ENCODE measurements around the gene NOTCH2. TPM values are rescaled to one million over a fixed set of nuclear protein-coding genes. Genes with fewer than 3 reads are reported as not detected.

Gene NOTCH2
- total RNA-seq, 5 donors from 2014 or later (not counting 1 experiment from before 2014, with no cell fraction given): 66.4 to 88.5 (median 77.8) TPM

- CTCF ChIA-PET: no interaction called here
- no peak overlapping the region for H3K27ac Mint-ChIP-seq
Measured at GRCh38 chr1:119909890-119910596, 159.4 kb downstream of the NOTCH2 start.

GRCh38 chr1:119908661-119909060 is 160.8 kb downstream of the NOTCH2 start:
- WGBS (ENCODE audit: insufficient coverage): 100% methylated on average over 1 of the region's 3 CpGs
- Histone ChIP-seq H3K36me3 (ENCODE audit: control insufficient read depth in 2 of 2, extremely low read depth in 1 of 2, insufficient read depth in 1 of 2, low read length in 1 of 2) (peaks cover 0 to 3% of the 10 kb centered on the region in 2 donors), H3K9me3 (no peaks in the 10 kb centered on the region), H3K4me3 (ENCODE audit: control insufficient read depth in 1 of 2, extremely low read depth in 1 of 2, low read length in 1 of 2) (no peak overlapping the region), H3K4me1 (ENCODE audit: control insufficient read depth in 1 of 2, extremely low read depth in 1 of 2, insufficient read depth in 2 of 2, low read length in 2 of 2) (no peaks in the 10 kb centered on the region), H3K27me3 (replicated peaks in 1 of 2; ENCODE audit: control insufficient read depth in 2 of 2, extremely low read depth in 1 of 2, insufficient read depth in 2 of 2, low read length in 1 of 2) (peaks cover 0 to 7% of the 10 kb centered on the region in 2 experiments), H3K27ac (ENCODE audit: low read length) (no peak overlapping the region)
- DNase-seq (no peak), ATAC-seq (replicated peaks in 1 of 4) (no peak)
- Mint-ChIP-seq H3K9me3 (peaks cover 12 to 16% (median 14%) of the 10 kb centered on the region in 3 donors), H3K4me3 (no peak overlapping the region), H3K27ac (no peak overlapping the region), H3K4me1 (no peaks in the 10 kb centered on the region), H3K36me3 (peaks cover 19% of the 10 kb centered on the region), H3K27me3 (peaks cover 0 to 1% of the 10 kb centered on the region in 2 donors)
- CTCF ChIA-PET: no interaction called here
- POLR2A ChIA-PET: no interaction called here

More at GRCh38 chr1:119909890-119910596, 159.4 kb downstream of the NOTCH2 start:
- no peaks in the 10 kb centered on the region for H3K27me3 Mint-ChIP-seq
- Histone ChIP-seq H3K4me3 (ENCODE audit: control insufficient read depth in 1 of 2, extremely low read depth in 1 of 2, low read length in 1 of 2) (no peak overlapping the region), H3K27ac (ENCODE audit: low read length) (no peak overlapping the region), H3K27me3 (replicated peaks in 1 of 2; ENCODE audit: control insufficient read depth in 2 of 2, extremely low read depth in 1 of 2, insufficient read depth in 2 of 2, low read length in 1 of 2) (peaks cover 0 to 7% of the 10 kb centered on the region in 2 experiments), H3K36me3 (ENCODE audit: control insufficient read depth in 2 of 2, extremely low read depth in 1 of 2, insufficient read depth in 1 of 2, low read length in 1 of 2) (peaks cover 0 to 14% of the 10 kb centered on the region in 2 donors), H3K9me3 (no peaks in the 10 kb centered on the region), H3K4me1 (ENCODE audit: control insufficient read depth in 1 of 2, extremely low read depth in 1 of 2, insufficient read depth in 2 of 2, low read length in 2 of 2) (no peaks in the 10 kb centered on the region)
- H3K9me3 Mint-ChIP-seq: peaks cover 10 to 11% (median 10%) of the 10 kb centered on the region in 3 donors
- POLR2A ChIA-PET: no interaction called here
- H3K4me1 Mint-ChIP-seq: no peaks in the 10 kb centered on the region
- peaks cover 30% of the 10 kb centered on the region for H3K36me3 Mint-ChIP-seq
- WGBS (ENCODE audit: insufficient coverage): 94% methylated on average over 4 of the region's 9 CpGs
- no peak overlapping the region for H3K4me3 Mint-ChIP-seq
- DNase-seq: no peak
- no peak for ATAC-seq (replicated peaks in 1 of 4)

- 100% methylated on average over 3 of the region's 4 CpGs for WGBS (ENCODE audit: insufficient coverage)
- ATAC-seq (replicated peaks in 1 of 4): no peak
- DNase-seq: no peak
Measured at GRCh38 chr1:119906927-119907652, 162.4 kb downstream of the NOTCH2 start.

GRCh38 chr1:119903443-119903835 is 166.0 kb downstream of the NOTCH2 start:
- no peak overlapping the region for H3K4me3 ChIP-seq (ENCODE audit: control insufficient read depth in 1 of 2, extremely low read depth in 1 of 2, low read length in 1 of 2)
- H3K27ac ChIP-seq (ENCODE audit: low read length): no peak overlapping the region
- Mint-ChIP-seq H3K4me3 (no peak overlapping the region), H3K36me3 (peaks cover 3% of the 10 kb centered on the region), H3K27ac (no peak overlapping the region), H3K9me3 (peaks cover 12 to 16% (median 14%) of the 10 kb centered on the region in 3 donors), H3K27me3 (peaks cover 5 to 7% of the 10 kb centered on the region in 2 donors), H3K4me1 (no peaks in the 10 kb centered on the region)
- H3K36me3 ChIP-seq (ENCODE audit: control insufficient read depth in 2 of 2, extremely low read depth in 1 of 2, insufficient read depth in 1 of 2, low read length in 1 of 2): no peaks in the 10 kb centered on the region
- H3K27me3 ChIP-seq (replicated peaks in 1 of 2; ENCODE audit: control insufficient read depth in 2 of 2, extremely low read depth in 1 of 2, insufficient read depth in 2 of 2, low read length in 1 of 2): peaks cover 0 to 7% of the 10 kb centered on the region in 2 experiments
- CTCF ChIA-PET: no interaction called here
- POLR2A ChIA-PET: no interaction called here
- H3K9me3 ChIP-seq: no peaks in the 10 kb centered on the region
- DNase-seq: no peak
- no peak for ATAC-seq (replicated peaks in 1 of 4)
- no peaks in the 10 kb centered on the region for H3K4me1 ChIP-seq (ENCODE audit: control insufficient read depth in 1 of 2, extremely low read depth in 1 of 2, insufficient read depth in 2 of 2, low read length in 2 of 2)

More at GRCh38 chr1:119906927-119907652, 162.4 kb downstream of the NOTCH2 start:
- Mint-ChIP-seq H3K4me1 (no peaks in the 10 kb centered on the region), H3K27ac (no peak overlapping the region), H3K9me3 (peaks cover 12 to 16% (median 14%) of the 10 kb centered on the region in 3 donors), H3K27me3 (peaks cover 3 to 5% of the 10 kb centered on the region in 2 donors), H3K36me3 (peaks cover 6% of the 10 kb centered on the region), H3K4me3 (no peak overlapping the region)
- no peak overlapping the region for H3K4me3 ChIP-seq (ENCODE audit: control insufficient read depth in 1 of 2, extremely low read depth in 1 of 2, low read length in 1 of 2)
- H3K9me3 ChIP-seq: no peaks in the 10 kb centered on the region
- ChIA-PET POLR2A (no interaction called here), CTCF (no interaction called here)
- H3K27ac ChIP-seq (ENCODE audit: low read length): no peak overlapping the region
- H3K27me3 ChIP-seq (replicated peaks in 1 of 2; ENCODE audit: control insufficient read depth in 2 of 2, extremely low read depth in 1 of 2, insufficient read depth in 2 of 2, low read length in 1 of 2): peaks cover 0 to 7% of the 10 kb centered on the region in 2 experiments
- no peaks in the 10 kb centered on the region for H3K4me1 ChIP-seq (ENCODE audit: control insufficient read depth in 1 of 2, extremely low read depth in 1 of 2, insufficient read depth in 2 of 2, low read length in 2 of 2)
- H3K36me3 ChIP-seq (ENCODE audit: control insufficient read depth in 2 of 2, extremely low read depth in 1 of 2, insufficient read depth in 1 of 2, low read length in 1 of 2): no peaks in the 10 kb centered on the region

GRCh38 chr1:119902775-119903442 is 166.6 kb downstream of the NOTCH2 start:
- Mint-ChIP-seq H3K4me1 (no peaks in the 10 kb centered on the region), H3K4me3 (no peak overlapping the region), H3K9me3 (peaks cover 12 to 16% (median 14%) of the 10 kb centered on the region in 3 donors), H3K27me3 (peaks cover 5 to 7% of the 10 kb centered on the region in 2 donors), H3K36me3 (peaks cover 3% of the 10 kb centered on the region), H3K27ac (no peak overlapping the region)
- Histone ChIP-seq H3K4me1 (ENCODE audit: control insufficient read depth in 1 of 2, extremely low read depth in 1 of 2, insufficient read depth in 2 of 2, low read length in 2 of 2) (no peaks in the 10 kb centered on the region), H3K27ac (ENCODE audit: low read length) (no peak overlapping the region), H3K27me3 (replicated peaks in 1 of 2; ENCODE audit: control insufficient read depth in 2 of 2, extremely low read depth in 1 of 2, insufficient read depth in 2 of 2, low read length in 1 of 2) (peaks cover 0 to 7% of the 10 kb centered on the region in 2 experiments), H3K4me3 (ENCODE audit: control insufficient read depth in 1 of 2, extremely low read depth in 1 of 2, low read length in 1 of 2) (no peak overlapping the region), H3K36me3 (ENCODE audit: control insufficient read depth in 2 of 2, extremely low read depth in 1 of 2, insufficient read depth in 1 of 2, low read length in 1 of 2) (no peaks in the 10 kb centered on the region), H3K9me3 (no peaks in the 10 kb centered on the region)
- 93% methylated on average over 3 of the region's 4 CpGs for WGBS (ENCODE audit: insufficient coverage)
- ChIA-PET CTCF (no interaction called here), POLR2A (no interaction called here)
- ATAC-seq (replicated peaks in 1 of 4): no peak
- DNase-seq: no peak

GRCh38 chr1:119898981-119899720 is 170.3 kb downstream of the NOTCH2 start:
- ATAC-seq (replicated peaks in 1 of 4) (no peak), DNase-seq (no peak)
- POLR2A ChIA-PET: no interaction called here
- Histone ChIP-seq H3K27ac (ENCODE audit: low read length) (no peak overlapping the region), H3K27me3 (replicated peaks in 1 of 2; ENCODE audit: control insufficient read depth in 2 of 2, extremely low read depth in 1 of 2, insufficient read depth in 2 of 2, low read length in 1 of 2) (peaks cover 0 to 5% of the 10 kb centered on the region in 2 experiments), H3K4me3 (ENCODE audit: control insufficient read depth in 1 of 2, extremely low read depth in 1 of 2, low read length in 1 of 2) (no peak overlapping the region), H3K9me3 (no peaks in the 10 kb centered on the region), H3K36me3 (ENCODE audit: control insufficient read depth in 2 of 2, extremely low read depth in 1 of 2, insufficient read depth in 1 of 2, low read length in 1 of 2) (no peaks in the 10 kb centered on the region), H3K4me1 (ENCODE audit: control insufficient read depth in 1 of 2, extremely low read depth in 1 of 2, insufficient read depth in 2 of 2, low read length in 2 of 2) (no peaks in the 10 kb centered on the region)
- peaks cover 0 to under 1% (median 0%) of the 10 kb centered on the region in 3 donors for H3K4me1 Mint-ChIP-seq
- H3K4me3 Mint-ChIP-seq: no peak overlapping the region
- WGBS (ENCODE audit: insufficient coverage): no CpG with 5 or more reads among the region's 3 CpGs
- no peak overlapping the region for H3K27ac Mint-ChIP-seq
- no peaks in the 10 kb centered on the region for H3K9me3 Mint-ChIP-seq
- peaks cover 12 to 15% of the 10 kb centered on the region in 2 donors for H3K27me3 Mint-ChIP-seq
- no peaks in the 10 kb centered on the region for H3K36me3 Mint-ChIP-seq
- CTCF ChIA-PET: no interaction called here
